Neural progenitor cell (in vitro differentiated cells): Measurements from ENCODE around the gene ZRSR2. TPM values are rescaled to one million over a fixed set of nuclear protein-coding genes. Genes with fewer than 3 reads are reported as not detected.

Experiments
- DNase-seq: peaks from one replicate; pipeline ENCODE4 v3.0.0-alpha.2; 2016; ENCODE audit warnings: low spot score
- H2AFZ ChIP-seq: fragments of 200-600 bp; sonication (generic); replicated peaks from 2 replicates; pipeline ENCODE4 v1.6.1; 2016; ENCODE audit warnings: antibody characterized with exemption
- H3F3A ChIP-seq: fragments of 200-600 bp; sonication (generic); 2 replicates; pipeline ENCODE4 v1.6.1; 2016; ENCODE audit warnings: antibody characterized with exemption, low read depth
- H3K27ac ChIP-seq: fragments of 200-600 bp; sonication (generic); 2 replicates; pipeline ENCODE4 v1.5.1; 2016; ENCODE audit warnings: mild to moderate bottlenecking
- H3K27me3 ChIP-seq: fragments of 200-600 bp; sonication (generic); 2 replicates; pipeline ENCODE4 v1.6.1; 2016; ENCODE audit warnings: mild to moderate bottlenecking, moderate library complexity
- H3K36me3 ChIP-seq: fragments of 200-600 bp; sonication (generic); 2 replicates; pipeline ENCODE4 v1.5.1; 2016
- H3K4me1 ChIP-seq: fragments of 200-600 bp; sonication (generic); 2 replicates; pipeline ENCODE4 v1.6.1; 2016; ENCODE audit warnings: mixed run types
- H3K4me2 ChIP-seq: fragments of 200-600 bp; sonication (generic); 2 replicates; pipeline ENCODE4 v1.6.1; 2016
- H3K4me3 ChIP-seq: fragments of 200-600 bp; sonication (generic); 2 replicates; pipeline ENCODE4 v1.5.1; 2016
- H3K79me2 ChIP-seq: fragments of 200-600 bp; sonication (generic); 2 replicates; pipeline ENCODE4 v1.6.1; 2016; ENCODE audit warnings: low read depth
- H3K9ac ChIP-seq: fragments of 200-600 bp; sonication (generic); 2 replicates; pipeline ENCODE4 v1.6.1; 2016
- H3K9me3 ChIP-seq: fragments of 200-600 bp; sonication (generic); 2 replicates; pipeline ENCODE4 v1.5.1; 2016; ENCODE audit warnings: low read depth
- H4K20me1 ChIP-seq: fragments of 200-600 bp; sonication (generic); 2 replicates; pipeline ENCODE4 v1.6.1; 2016; ENCODE audit warnings: low read depth
- H3K27ac Mint-ChIP-seq: 3 replicates; pipeline ENCODE4 v1.8.0; 2021; ENCODE audit warnings: mixed read lengths
- H3K27me3 Mint-ChIP-seq: 2 replicates; pipeline ENCODE4 v1.8.0; 2022; ENCODE audit warnings: low read depth, mild to moderate bottlenecking, inconsistent platforms, moderate library complexity, mixed read lengths; ENCODE audit not compliant: insufficient read depth
- H3K36me3 Mint-ChIP-seq: 3 replicates; pipeline ENCODE4 v1.8.0; 2021; ENCODE audit warnings: mixed read lengths
- H3K4me1 Mint-ChIP-seq: 3 replicates; pipeline ENCODE4 v1.8.0; 2021; ENCODE audit warnings: mixed read lengths
- H3K4me3 Mint-ChIP-seq: 3 replicates; pipeline ENCODE4 v1.8.0; 2021; ENCODE audit warnings: mild to moderate bottlenecking, moderate library complexity, mixed read lengths
- H3K9me3 Mint-ChIP-seq: 3 replicates; pipeline ENCODE4 v1.8.0; 2020; ENCODE audit warnings: mixed read lengths
- EZH2 ChIP-seq: fragments of 200-600 bp; sonication (generic); IDR thresholded peaks from 2 replicates; pipeline ENCODE4 v1.6.1; 2017; ENCODE audit warnings: antibody characterized with exemption, mild to moderate bottlenecking, moderate library complexity
- EZH2phosphoT487 ChIP-seq: fragments of 200-600 bp; sonication (generic); IDR thresholded peaks from 2 replicates; pipeline ENCODE4 v1.6.1; 2017; ENCODE audit warnings: antibody characterized with exemption
- total RNA-seq: library from RNA; depleted of rRNA; stranded (reverse); fragments of >200 nt; gene quantifications from 2 replicates; pipeline ENCODE4 v1.2.3, GENCODE V29; 2015; ENCODE audit warnings: low replicate concordance
- TF ChIP-seq, protein P1 (sequence below): fragments of 200-600 bp; sonication (generic); IDR thresholded peaks from 2 replicates; pipeline ENCODE4 v1.5.1; 2017; ENCODE audit warnings: antibody characterized with exemption, mild to moderate bottlenecking

The ZRSR2 gene
- total RNA-seq, 1 donor from 2014 or later: 15.2 TPM

DNA sequence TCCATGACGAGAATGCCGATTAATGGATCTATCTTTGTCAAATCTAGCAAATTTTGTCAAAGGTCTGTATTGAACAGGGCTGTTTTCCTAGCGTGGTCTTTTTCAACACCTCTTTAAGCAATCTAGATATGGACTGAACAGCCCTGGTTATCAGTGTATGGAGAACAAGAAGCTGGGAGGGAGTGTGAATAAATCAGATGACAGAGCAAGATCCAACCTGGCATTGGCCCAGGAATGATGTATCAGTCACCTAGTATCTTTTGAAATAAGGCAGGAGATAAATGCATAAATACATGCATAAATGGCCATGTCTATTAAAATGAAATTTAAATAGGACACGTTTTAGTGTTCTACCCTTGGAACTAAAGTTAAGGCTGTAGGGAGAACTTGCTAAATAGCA lies 80.0 kb downstream of the ZRSR2 start:
- TF ChIP-seq EZH2 (no peak), EZH2phosphoT487 (no peak)
- TF ChIP-seq, protein P1, sequence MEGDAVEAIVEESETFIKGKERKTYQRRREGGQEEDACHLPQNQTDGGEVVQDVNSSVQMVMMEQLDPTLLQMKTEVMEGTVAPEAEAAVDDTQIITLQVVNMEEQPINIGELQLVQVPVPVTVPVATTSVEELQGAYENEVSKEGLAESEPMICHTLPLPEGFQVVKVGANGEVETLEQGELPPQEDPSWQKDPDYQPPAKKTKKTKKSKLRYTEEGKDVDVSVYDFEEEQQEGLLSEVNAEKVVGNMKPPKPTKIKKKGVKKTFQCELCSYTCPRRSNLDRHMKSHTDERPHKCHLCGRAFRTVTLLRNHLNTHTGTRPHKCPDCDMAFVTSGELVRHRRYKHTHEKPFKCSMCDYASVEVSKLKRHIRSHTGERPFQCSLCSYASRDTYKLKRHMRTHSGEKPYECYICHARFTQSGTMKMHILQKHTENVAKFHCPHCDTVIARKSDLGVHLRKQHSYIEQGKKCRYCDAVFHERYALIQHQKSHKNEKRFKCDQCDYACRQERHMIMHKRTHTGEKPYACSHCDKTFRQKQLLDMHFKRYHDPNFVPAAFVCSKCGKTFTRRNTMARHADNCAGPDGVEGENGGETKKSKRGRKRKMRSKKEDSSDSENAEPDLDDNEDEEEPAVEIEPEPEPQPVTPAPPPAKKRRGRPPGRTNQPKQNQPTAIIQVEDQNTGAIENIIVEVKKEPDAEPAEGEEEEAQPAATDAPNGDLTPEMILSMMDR: no peak
- Mint-ChIP-seq H3K4me1 (peaks cover 4% of the 10 kb centered on the region), H3K4me3 (no peak overlapping the region), H3K27ac (no peak overlapping the region), H3K27me3 (peaks cover 4% of the 10 kb centered on the region), H3K9me3 (no peaks in the 10 kb centered on the region), H3K36me3 (no peaks in the 10 kb centered on the region)
- peaks cover 16% of the 10 kb centered on the region for H3K4me1 ChIP-seq
- H3K9me3 ChIP-seq: no peaks in the 10 kb centered on the region
- no peak overlapping the region for H3K27ac ChIP-seq
- no peaks in the 10 kb centered on the region for H3K27me3 ChIP-seq
- H3K9ac ChIP-seq: no peak overlapping the region
- peaks cover 2% of the 10 kb centered on the region for H3F3A ChIP-seq
- no peak overlapping the region for H3K4me2 ChIP-seq
- no peaks in the 10 kb centered on the region for H3K36me3 ChIP-seq
- DNase-seq: no peak
- no peak overlapping the region for H3K4me3 ChIP-seq
- no peaks in the 10 kb centered on the region for H4K20me1 ChIP-seq
- no peak overlapping the region for H2AFZ ChIP-seq
- H3K79me2 ChIP-seq: no peaks in the 10 kb centered on the region

Other genes starting within 250 kb of the ZRSR2 start
- gene ACE2, start 189.5 kb upstream of the ZRSR2 start, total RNA-seq: 0.15 and 0.17 TPM in 2 replicates
- gene CLTRN, start 125.7 kb upstream of the ZRSR2 start, total RNA-seq: 2.0 and 3.5 TPM in 2 replicates
- gene CA5B, start 52.2 kb upstream of the ZRSR2 start, total RNA-seq: 5.6 and 6.7 TPM in 2 replicates
- 406 and 873 TPM in 2 replicates for gene AP1S2, start 64.3 kb downstream of the ZRSR2 start, total RNA-seq